Peyer's patch (tissue), 4 donors: Measurements from ENCODE around the gene PDE6A. TPM values are rescaled to one million over a fixed set of nuclear protein-coding genes. Genes with fewer than 3 reads are reported as not detected.

Experiments used
- DNase-seq, 3 donors: peaks; one replicate each; pipeline ENCODE4 v3.0.0-alpha.2; 2017 to 2019
- H3K27ac ChIP-seq, 4 donors: fragments of 200-600 bp; sonication (generic); one replicate each; pipeline ENCODE4 v1.5.1; 2016 to 2019
- H3K27me3 ChIP-seq, 2 donors: fragments of 200-600 bp; sonication (generic); one replicate each; pipeline ENCODE4 v1.5.1; 2019
- H3K36me3 ChIP-seq, 3 donors: fragments of 200-600 bp; sonication (generic); one replicate each; pipeline ENCODE4 v1.5.1; 2016 to 2019
- H3K4me1 ChIP-seq, 4 donors: fragments of 200-600 bp; sonication (generic); one replicate each; pipeline ENCODE4 v1.5.1; 2016 to 2019
- H3K4me3 ChIP-seq, 4 donors: fragments of 200-600 bp; sonication (generic); 1 replicate in 3 of 4; 2 replicates in 1 of 4; pipeline ENCODE4 v1.5.1; 2016 to 2019; ENCODE audit warnings: mild to moderate bottlenecking in 1 of 4
- H3K9me3 ChIP-seq, 4 donors: fragments of 200-600 bp; sonication (generic); one replicate each; pipeline ENCODE4 v1.5.1; 2016 to 2019; ENCODE audit warnings: mild to moderate bottlenecking in 1 of 4
- CTCF ChIP-seq, 6 experiments: fragments of 450-650 bp in 4 of 6; fragments of 200-600 bp in 2 of 6; sonication (generic) in 1 of 6; IDR thresholded peaks; one replicate each; pipeline ENCODE4 v1.5.1; 2017 to 2019; ENCODE audit warnings: antibody characterized with exemption in 6 of 6, mild to moderate bottlenecking in 3 of 6, moderate library complexity in 1 of 6
- POLR2A ChIP-seq, 2 donors: fragments of 450-650 bp; IDR thresholded peaks; one replicate each; pipeline ENCODE4 v1.5.1; 2017; ENCODE audit warnings: antibody characterized with exemption in 2 of 2, mild to moderate bottlenecking in 2 of 2, moderate library complexity in 2 of 2
- total RNA-seq, 4 donors: library from RNA; depleted of rRNA; stranded (reverse); fragments of >200 nt; gene quantifications; one replicate each; pipeline ENCODE4 v1.1.0, GENCODE V29; 2016

PDE6A gene
- total RNA-seq, 4 donors from 2014 or later: not detected

GRCh38 chr5:149922950-149923349 is 21.6 kb downstream of the PDE6A start:
- H3K4me1 ChIP-seq: no peaks in the 10 kb centered on the region
- H3K36me3 ChIP-seq: no peaks in the 10 kb centered on the region
- H3K27me3 ChIP-seq: no peaks in the 10 kb centered on the region
- H3K4me3 ChIP-seq: no peak overlapping the region
- TF ChIP-seq POLR2A (IDR thresholded peaks at IDR 0.05) (no peak), CTCF (IDR thresholded peaks at IDR 0.05) (no peak)
- no peak overlapping the region for H3K27ac ChIP-seq
- DNase-seq: no peak
- no peaks in the 10 kb centered on the region for H3K9me3 ChIP-seq

- TF ChIP-seq POLR2A (IDR thresholded peaks at IDR 0.05): no peak
- TF ChIP-seq CTCF (IDR thresholded peaks at IDR 0.05): no peak
- H3K4me1 ChIP-seq: no peaks in the 10 kb centered on the region
These were observed 23.0 kb downstream of the PDE6A start for GRCh38 chr5:149921597-149921996.

GRCh38 chr5:149917073-149917676 is 27.4 kb downstream of the PDE6A start:
- TF ChIP-seq POLR2A (IDR thresholded peaks at IDR 0.05) (no peak), CTCF (IDR thresholded peaks at IDR 0.05) (no peak)
- no peaks in the 10 kb centered on the region for H3K9me3 ChIP-seq
- H3K36me3 ChIP-seq: no peaks in the 10 kb centered on the region
- no peak overlapping the region for H3K4me3 ChIP-seq
- H3K27ac ChIP-seq: no peak overlapping the region
- no peak for DNase-seq
- no peaks in the 10 kb centered on the region for H3K27me3 ChIP-seq
- H3K4me1 ChIP-seq: no peaks in the 10 kb centered on the region

More at GRCh38 chr5:149921597-149921996, 23.0 kb downstream of the PDE6A start:
- no peaks in the 10 kb centered on the region for H3K27me3 ChIP-seq
- H3K36me3 ChIP-seq: no peaks in the 10 kb centered on the region
- no peak overlapping the region for H3K27ac ChIP-seq
- H3K9me3 ChIP-seq: no peaks in the 10 kb centered on the region
- no peak overlapping the region for H3K4me3 ChIP-seq
- no peak for DNase-seq

GRCh38 chr5:149916334-149917072 is 28.1 kb downstream of the PDE6A start:
- Histone ChIP-seq H3K27me3 (no peaks in the 10 kb centered on the region), H3K27ac (no peak overlapping the region), H3K4me3 (no peak overlapping the region), H3K4me1 (no peaks in the 10 kb centered on the region), H3K9me3 (no peaks in the 10 kb centered on the region), H3K36me3 (no peaks in the 10 kb centered on the region)
- TF ChIP-seq CTCF (IDR thresholded peaks at IDR 0.05) (no peak), POLR2A (IDR thresholded peaks at IDR 0.05) (no peak)
- DNase-seq: no peak

- no peaks in the 10 kb centered on the region for H3K36me3 ChIP-seq
- H3K27ac ChIP-seq: no peak overlapping the region
- no peaks in the 10 kb centered on the region for H3K9me3 ChIP-seq
- no peak overlapping the region for H3K4me3 ChIP-seq
- H3K4me1 ChIP-seq: no peaks in the 10 kb centered on the region
- TF ChIP-seq CTCF (IDR thresholded peaks at IDR 0.05): no peak
- no peaks in the 10 kb centered on the region for H3K27me3 ChIP-seq
- DNase-seq: no peak
These were observed 29.0 kb downstream of the PDE6A start for GRCh38 chr5:149915392-149916260.
